IMR-90 (cell line): ENCODE data around the gene FAM13B.
A peak's percentile ranks its signal among the peaks of the same experiment; 100 is the strongest.

Experiments
- BHLHE40 ChIP-seq: fragments of 150-350 bp; IDR thresholded peaks from 2 replicates; pipeline ENCODE4 v1.6.1; 2016; ENCODE audit warnings: mild to moderate bottlenecking, low read depth, low read length
- MAFK ChIP-seq: IDR thresholded peaks from 2 replicates; pipeline ENCODE4 v1.6.1; 2012; ENCODE audit warnings: low read depth, low read length, improper control_type of control experiment
- MAZ ChIP-seq: IDR thresholded peaks from 2 replicates; pipeline ENCODE4 v1.6.1; 2012; ENCODE audit warnings: low read depth, mild to moderate bottlenecking, low read length, improper control_type of control experiment, moderate library complexity, borderline replicate concordance
- MXI1 ChIP-seq: IDR thresholded peaks from 2 replicates; pipeline ENCODE4 v1.6.1; 2012; ENCODE audit warnings: low read depth, mild to moderate bottlenecking, low read length, moderate library complexity, borderline replicate concordance
- NFE2L2 ChIP-seq: fragments of 150-350 bp; IDR thresholded peaks from 2 replicates; pipeline ENCODE4 v1.6.1; 2016; ENCODE audit warnings: low read depth, mild to moderate bottlenecking, low read length
- POLR2A ChIP-seq: IDR thresholded peaks from 2 replicates; pipeline ENCODE4 v1.6.1; 2012; ENCODE audit warnings: mild to moderate bottlenecking, low read depth, low read length
- RFX5 ChIP-seq: IDR thresholded peaks from 2 replicates; pipeline ENCODE4 v1.8.0; 2012; ENCODE audit warnings: low read depth, mild to moderate bottlenecking, low read length, moderate library complexity
- SMC3 ChIP-seq: fragments of 150-350 bp; IDR thresholded peaks from 2 replicates; pipeline ENCODE4 v1.6.1; 2016; ENCODE audit warnings: low read depth, mild to moderate bottlenecking, antibody characterized with exemption, low read length, moderate library complexity
- TF ChIP-seq, protein P1 (sequence below): conservative IDR thresholded peaks from 2 replicates; pipeline ENCODE4 v1.5.1; 2012; ENCODE audit warnings: mild to moderate bottlenecking, low read depth, low read length, improper control_type of control experiment
- TF ChIP-seq, protein P2 (sequence below): fragments of 150-350 bp; IDR thresholded peaks from 2 replicates; pipeline ENCODE4 v1.6.1; 2017; ENCODE audit warnings: mild to moderate bottlenecking, antibody characterized with exemption, low read length, low read depth

DNA sequence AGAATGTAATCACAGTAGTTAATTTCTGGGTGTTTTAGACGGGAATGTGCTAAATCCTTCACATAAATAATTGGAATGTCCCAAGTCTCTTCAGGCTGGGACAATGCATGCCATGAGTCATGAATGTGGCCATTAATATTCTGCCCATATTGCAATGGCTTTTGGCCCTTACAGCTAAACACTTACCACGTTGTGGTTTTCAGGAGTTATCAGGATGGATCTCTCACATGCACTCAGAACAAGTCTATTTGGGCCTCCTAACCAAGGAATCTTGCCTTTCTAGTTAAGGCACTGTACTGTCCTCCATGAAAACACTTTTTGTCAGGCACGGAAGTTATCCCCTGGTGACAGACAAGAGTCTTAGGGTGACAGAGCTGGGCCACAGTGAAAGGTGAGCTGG lies 110.9 kb downstream of the FAM13B start:
- TF ChIP-seq RFX5 = no peak
- TF ChIP-seq, protein P1, sequence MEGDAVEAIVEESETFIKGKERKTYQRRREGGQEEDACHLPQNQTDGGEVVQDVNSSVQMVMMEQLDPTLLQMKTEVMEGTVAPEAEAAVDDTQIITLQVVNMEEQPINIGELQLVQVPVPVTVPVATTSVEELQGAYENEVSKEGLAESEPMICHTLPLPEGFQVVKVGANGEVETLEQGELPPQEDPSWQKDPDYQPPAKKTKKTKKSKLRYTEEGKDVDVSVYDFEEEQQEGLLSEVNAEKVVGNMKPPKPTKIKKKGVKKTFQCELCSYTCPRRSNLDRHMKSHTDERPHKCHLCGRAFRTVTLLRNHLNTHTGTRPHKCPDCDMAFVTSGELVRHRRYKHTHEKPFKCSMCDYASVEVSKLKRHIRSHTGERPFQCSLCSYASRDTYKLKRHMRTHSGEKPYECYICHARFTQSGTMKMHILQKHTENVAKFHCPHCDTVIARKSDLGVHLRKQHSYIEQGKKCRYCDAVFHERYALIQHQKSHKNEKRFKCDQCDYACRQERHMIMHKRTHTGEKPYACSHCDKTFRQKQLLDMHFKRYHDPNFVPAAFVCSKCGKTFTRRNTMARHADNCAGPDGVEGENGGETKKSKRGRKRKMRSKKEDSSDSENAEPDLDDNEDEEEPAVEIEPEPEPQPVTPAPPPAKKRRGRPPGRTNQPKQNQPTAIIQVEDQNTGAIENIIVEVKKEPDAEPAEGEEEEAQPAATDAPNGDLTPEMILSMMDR = no peak
- TF ChIP-seq MAFK = no peak
- TF ChIP-seq, protein P2, sequence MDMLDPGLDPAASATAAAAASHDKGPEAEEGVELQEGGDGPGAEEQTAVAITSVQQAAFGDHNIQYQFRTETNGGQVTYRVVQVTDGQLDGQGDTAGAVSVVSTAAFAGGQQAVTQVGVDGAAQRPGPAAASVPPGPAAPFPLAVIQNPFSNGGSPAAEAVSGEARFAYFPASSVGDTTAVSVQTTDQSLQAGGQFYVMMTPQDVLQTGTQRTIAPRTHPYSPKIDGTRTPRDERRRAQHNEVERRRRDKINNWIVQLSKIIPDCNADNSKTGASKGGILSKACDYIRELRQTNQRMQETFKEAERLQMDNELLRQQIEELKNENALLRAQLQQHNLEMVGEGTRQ = no peak
- no peak for TF ChIP-seq SMC3
- no peak for TF ChIP-seq MAZ
- TF ChIP-seq MXI1 = no peak
- TF ChIP-seq POLR2A = no peak
- peak; percentile 59; the same call in 1 of the 2 replicates for TF ChIP-seq BHLHE40
- TF ChIP-seq NFE2L2 = no peak
